GM12801 (cell line): ENCODE data around the gene TMX2.

Source experiments
- TF ChIP-seq, protein P1 (sequence below): IDR thresholded peaks from one replicate; pipeline ENCODE4 v1.5.1; 2011; ENCODE audit warnings: control low read depth; ENCODE audit not compliant: insufficient read length; ENCODE audit errors: extremely low read depth

TMX2 gene

DNA sequence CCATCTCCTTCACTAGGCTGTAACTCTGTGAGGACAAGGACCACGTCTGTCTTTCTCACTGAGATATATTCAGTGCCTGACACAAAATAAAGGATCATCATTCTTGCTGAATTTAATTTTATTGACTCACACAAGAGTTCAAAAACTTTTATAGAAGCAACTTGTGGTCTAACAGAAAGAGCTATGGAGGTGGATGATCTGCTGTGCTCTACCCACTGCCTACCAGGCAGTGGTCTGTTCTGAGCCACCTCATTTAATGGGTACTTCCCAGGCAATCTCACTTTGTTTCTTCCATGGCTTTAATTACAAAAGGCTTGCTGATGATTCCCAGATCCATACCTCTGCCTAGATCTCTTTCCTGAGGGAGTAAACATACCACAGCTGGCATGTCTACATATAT lies 34.5 kb downstream of the TMX2 start:
- TF ChIP-seq, protein P1, sequence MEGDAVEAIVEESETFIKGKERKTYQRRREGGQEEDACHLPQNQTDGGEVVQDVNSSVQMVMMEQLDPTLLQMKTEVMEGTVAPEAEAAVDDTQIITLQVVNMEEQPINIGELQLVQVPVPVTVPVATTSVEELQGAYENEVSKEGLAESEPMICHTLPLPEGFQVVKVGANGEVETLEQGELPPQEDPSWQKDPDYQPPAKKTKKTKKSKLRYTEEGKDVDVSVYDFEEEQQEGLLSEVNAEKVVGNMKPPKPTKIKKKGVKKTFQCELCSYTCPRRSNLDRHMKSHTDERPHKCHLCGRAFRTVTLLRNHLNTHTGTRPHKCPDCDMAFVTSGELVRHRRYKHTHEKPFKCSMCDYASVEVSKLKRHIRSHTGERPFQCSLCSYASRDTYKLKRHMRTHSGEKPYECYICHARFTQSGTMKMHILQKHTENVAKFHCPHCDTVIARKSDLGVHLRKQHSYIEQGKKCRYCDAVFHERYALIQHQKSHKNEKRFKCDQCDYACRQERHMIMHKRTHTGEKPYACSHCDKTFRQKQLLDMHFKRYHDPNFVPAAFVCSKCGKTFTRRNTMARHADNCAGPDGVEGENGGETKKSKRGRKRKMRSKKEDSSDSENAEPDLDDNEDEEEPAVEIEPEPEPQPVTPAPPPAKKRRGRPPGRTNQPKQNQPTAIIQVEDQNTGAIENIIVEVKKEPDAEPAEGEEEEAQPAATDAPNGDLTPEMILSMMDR, result no peak

DNA sequence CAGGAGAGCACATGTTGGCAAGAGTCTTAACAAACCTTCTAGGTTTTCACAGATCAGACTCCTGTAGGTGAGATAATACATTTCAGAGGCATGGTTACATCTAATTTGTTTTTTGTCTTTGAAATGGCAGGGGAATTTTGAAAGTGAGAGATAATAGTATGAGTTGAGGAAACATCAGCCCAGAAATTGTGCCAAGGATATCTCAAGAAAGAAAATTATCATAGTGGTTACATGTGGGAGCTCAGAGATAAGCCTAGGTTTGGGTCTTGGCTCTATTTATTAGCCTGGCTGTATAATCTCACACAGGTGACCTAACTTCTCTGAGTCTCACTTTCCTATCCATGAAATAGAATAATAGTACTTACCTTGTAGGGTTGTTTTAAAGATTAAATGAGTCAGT lies 38.8 kb downstream of the TMX2 start:
- TF ChIP-seq, protein P1, result no peak

DNA sequence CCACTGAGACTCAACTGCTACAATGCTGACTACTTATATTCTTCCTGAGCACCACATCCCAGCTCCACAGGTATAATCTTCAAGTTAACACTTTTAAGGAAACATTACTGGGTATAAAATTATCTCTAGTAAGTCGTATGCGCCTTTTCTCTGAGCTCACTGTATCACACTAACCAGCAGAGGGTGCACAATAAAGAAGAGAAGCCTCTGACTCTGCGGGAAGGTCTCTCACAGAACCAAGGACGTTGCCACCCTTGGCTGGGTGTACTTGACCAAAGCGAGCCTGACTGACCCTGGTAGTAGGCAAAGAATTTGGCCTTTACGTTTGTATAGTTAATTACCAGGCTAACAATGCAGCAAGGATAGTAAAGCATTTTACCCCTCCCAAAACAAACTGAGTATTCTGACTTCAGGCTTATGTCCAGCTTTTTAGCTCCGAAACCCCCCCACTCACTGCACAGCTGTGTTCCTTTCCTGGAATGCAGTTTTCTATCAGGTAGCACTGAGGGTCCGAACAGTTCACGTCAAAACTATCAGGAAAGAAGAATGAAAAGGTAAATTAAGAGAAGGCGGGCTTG lies 39.4 kb downstream of the TMX2 start, which contains the start of gene BTBD18:
Gene BTBD18, minus strand, starts transcription at position 144 of the 578 bp plus-strand sequence. CDS start 631 bp downstream, outside the sequence.
- TF ChIP-seq, protein P1, result no peak

DNA sequence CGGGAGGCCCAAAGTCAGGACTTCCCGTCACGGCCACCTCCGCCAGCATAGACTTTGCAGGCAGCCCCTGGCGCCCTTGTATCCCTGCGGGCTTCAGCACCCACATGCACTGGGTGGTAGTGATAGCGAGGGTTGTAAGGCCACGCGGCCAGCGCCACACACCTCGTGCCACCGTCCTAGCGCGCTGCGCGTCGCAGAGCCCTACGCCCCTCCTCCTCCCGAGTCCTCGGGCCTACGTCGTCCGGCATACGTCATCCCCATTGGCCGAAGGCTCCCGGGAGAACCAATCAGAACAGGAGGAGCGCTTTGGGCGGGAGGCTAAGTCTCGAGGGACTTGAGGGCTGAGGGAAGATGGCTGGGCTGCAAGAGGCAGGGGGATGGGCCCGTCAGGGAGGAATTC lies 40.6 kb downstream of the TMX2 start:
- TF ChIP-seq, protein P1, result no peak

DNA sequence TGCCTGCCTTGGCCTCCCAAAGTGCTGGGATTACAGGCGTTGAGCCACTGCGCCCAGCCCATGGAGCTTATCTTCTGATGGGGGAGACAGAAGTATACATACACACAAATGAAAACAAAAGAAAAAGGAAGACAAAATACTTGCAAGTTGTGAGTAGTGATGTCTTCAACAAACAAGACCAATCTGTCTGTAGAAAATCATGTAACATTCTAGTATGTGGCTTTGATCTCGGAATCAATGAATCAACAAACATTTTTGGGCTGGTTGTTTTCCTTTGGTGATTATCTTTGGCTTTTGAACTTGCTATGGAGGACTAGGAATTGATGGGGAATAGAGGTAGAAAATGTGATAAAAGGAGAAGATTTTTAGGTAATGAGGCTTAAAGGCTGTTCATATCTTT lies 45.8 kb downstream of the TMX2 start:
- TF ChIP-seq, protein P1, result no peak

DNA sequence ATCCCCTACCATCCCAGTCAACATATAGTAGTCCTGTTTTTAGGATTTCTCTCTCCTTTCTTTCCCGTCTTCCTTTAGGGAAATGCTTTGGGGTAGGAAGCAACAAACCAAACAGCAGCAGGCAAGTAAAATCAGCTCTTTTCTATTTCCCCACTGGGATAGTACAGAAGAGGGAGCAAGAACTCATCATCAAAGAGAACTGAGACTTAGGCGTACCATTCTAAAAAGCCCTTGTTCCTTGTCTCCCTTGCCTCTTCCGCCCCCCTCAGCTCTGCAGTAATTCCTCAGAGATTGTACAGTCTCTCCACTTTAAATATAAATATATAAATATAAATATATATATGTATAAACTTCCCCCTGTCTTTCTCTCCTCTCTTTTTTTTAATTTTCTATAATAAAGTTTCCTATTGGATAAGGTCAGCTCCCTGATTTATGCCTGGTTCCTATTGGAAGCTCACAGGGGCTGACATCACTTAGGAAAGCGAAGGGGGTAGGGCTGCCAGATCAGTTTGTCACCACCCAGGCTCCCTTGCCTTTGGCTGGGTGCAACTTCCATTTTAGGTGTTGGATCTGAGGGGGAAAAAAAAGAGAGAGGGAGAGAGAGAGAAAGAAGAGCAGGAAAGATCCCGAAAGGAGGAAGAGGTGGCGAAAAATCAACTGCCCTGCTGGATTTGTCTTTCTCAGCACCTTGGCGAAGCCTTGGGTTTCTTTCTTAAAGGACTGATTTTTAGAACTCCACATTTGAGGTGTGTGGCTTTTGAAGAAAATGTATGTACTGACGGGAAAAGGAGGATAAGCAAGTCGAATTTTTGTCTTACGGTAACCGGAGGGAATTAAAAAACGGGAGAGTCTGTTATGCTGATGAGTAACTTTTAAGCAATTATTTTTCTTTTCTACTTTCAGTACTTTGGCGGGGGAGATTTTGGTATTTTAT lies 49.2 kb downstream of the TMX2 start, which contains the start of gene CTNND1:
Gene CTNND1, plus strand, starts transcription at position 502 of the 934 bp plus-strand sequence. CDS start 29,677 bp downstream, outside the sequence.
- TF ChIP-seq, protein P1, result no peak

DNA sequence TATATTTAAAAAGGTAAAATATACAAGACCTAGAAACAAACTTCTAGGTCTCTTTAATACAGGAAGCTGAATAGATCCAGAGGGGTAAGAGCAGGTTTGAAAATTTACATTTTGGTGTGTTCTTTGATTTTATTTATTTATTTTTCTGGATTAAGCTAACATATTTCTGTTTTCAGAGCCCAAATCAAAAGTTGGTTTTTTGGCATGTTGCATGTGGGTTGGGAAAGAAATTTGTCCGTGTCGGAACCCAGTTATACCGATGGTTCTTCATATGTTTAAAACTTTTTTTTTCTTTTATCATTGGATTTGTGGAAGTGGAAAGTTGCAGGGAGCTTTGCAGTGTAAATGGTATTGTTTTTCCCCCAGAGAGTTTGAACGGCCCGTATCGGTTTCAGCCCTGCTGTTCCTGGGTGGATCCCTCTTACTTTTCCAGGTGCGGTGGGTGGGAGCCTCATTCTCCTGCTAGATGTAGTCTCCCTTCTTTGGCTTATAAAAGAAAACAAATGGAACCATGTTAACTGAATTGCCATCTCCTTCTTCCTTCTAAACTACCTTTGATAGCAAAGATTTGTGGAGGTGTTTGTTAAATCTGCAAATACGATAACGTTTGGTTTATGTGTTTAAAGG lies 50.0 kb downstream of the TMX2 start:
- TF ChIP-seq, protein P1, result no peak
